Skin epidermis (tissue), 12 donors: Measurements from ENCODE around the gene WASL.
"Not testable (repeated sequence)": the region's sequence is repeated elsewhere in the genome, so short reads cannot be mapped to it uniquely, and the experiment has no call there.

Experiments
- H3K27ac ChIP-seq, 21 experiments: fragments of 200-600 bp; sonication (generic) in 11 of 21; one replicate each; pipeline ENCODE4 v1.5.0; 2020; ENCODE audit warnings: mild to moderate bottlenecking in 3 of 21, inconsistent platforms in 2 of 21, moderate library complexity in 2 of 21
- H3K4me3 ChIP-seq, 7 experiments: fragments of 200-600 bp; sonication (generic) in 2 of 7; one replicate each; pipeline ENCODE4 v1.5.0; 2020; ENCODE audit warnings: inconsistent platforms in 2 of 7, mild to moderate bottlenecking in 2 of 7, moderate library complexity in 1 of 7

WASL gene

GRCh38 chr7:123738808-123739207, 10.0 kb downstream of the WASL start:
- Histone ChIP-seq H3K4me3 (no peak overlapping the region), H3K27ac (no peak overlapping the region)

GRCh38 chr7:123738356-123738755, 10.4 kb downstream of the WASL start:
- H3K27ac ChIP-seq: no peak overlapping the region

GRCh38 chr7:123737168-123737674, 11.6 kb downstream of the WASL start:
- H3K27ac ChIP-seq, H3K4me3 ChIP-seq: not testable (repeated sequence)

More at GRCh38 chr7:123738356-123738755, 10.4 kb downstream of the WASL start:
- no peak overlapping the region for H3K4me3 ChIP-seq

GRCh38 chr7:123735539-123735938, 13.3 kb downstream of the WASL start:
- H3K27ac ChIP-seq: no peak overlapping the region
- no peak overlapping the region for H3K4me3 ChIP-seq

- Histone ChIP-seq H3K27ac (no peak overlapping the region), H3K4me3 (no peak overlapping the region)
Observed at GRCh38 chr7:123734498-123734897, 14.3 kb downstream of the WASL start.

GRCh38 chr7:123732413-123733091, 16.3 kb downstream of the WASL start:
- no peak overlapping the region for H3K4me3 ChIP-seq

GRCh38 chr7:123729218-123729578, 19.6 kb downstream of the WASL start:
- H3K4me3 ChIP-seq: no peak overlapping the region

More at GRCh38 chr7:123732413-123733091, 16.3 kb downstream of the WASL start:
- no peak overlapping the region for H3K27ac ChIP-seq

GRCh38 chr7:123727071-123727837, 21.5 kb downstream of the WASL start:
- Histone ChIP-seq H3K27ac (no peak overlapping the region), H3K4me3 (no peak overlapping the region)

More at GRCh38 chr7:123729218-123729578, 19.6 kb downstream of the WASL start:
- no peak overlapping the region for H3K27ac ChIP-seq

GRCh38 chr7:123725586-123726171, 23.1 kb downstream of the WASL start:
- no peak overlapping the region for H3K27ac ChIP-seq

GRCh38 chr7:123724817-123725253, 24.0 kb downstream of the WASL start:
- no peak overlapping the region for H3K4me3 ChIP-seq

More at GRCh38 chr7:123725586-123726171, 23.1 kb downstream of the WASL start:
- no peak overlapping the region for H3K4me3 ChIP-seq

GRCh38 chr7:123723913-123724312, 24.9 kb downstream of the WASL start:
- Histone ChIP-seq H3K27ac (no peak overlapping the region), H3K4me3 (no peak overlapping the region)

More at GRCh38 chr7:123724817-123725253, 24.0 kb downstream of the WASL start:
- no peak overlapping the region for H3K27ac ChIP-seq

- H3K27ac ChIP-seq, H3K4me3 ChIP-seq: not testable (repeated sequence)
Observed at GRCh38 chr7:123720527-123720926, 28.3 kb downstream of the WASL start.

- no peak overlapping the region for H3K27ac ChIP-seq
- H3K4me3 ChIP-seq: no peak overlapping the region
Observed at GRCh38 chr7:123719197-123719721, 29.5 kb downstream of the WASL start.

- Histone ChIP-seq H3K4me3 (no peak overlapping the region), H3K27ac (no peak overlapping the region)
Observed at GRCh38 chr7:123718773-123719172, 30.0 kb downstream of the WASL start.

GRCh38 chr7:123717689-123718088, 31.1 kb downstream of the WASL start:
- no peak overlapping the region for H3K4me3 ChIP-seq
- H3K27ac ChIP-seq: no peak overlapping the region

GRCh38 chr7:123716877-123717276, 31.9 kb downstream of the WASL start:
- Histone ChIP-seq H3K27ac (no peak overlapping the region), H3K4me3 (no peak overlapping the region)

- Histone ChIP-seq H3K27ac (no peak overlapping the region), H3K4me3 (no peak overlapping the region)
Observed at GRCh38 chr7:123715799-123716198, 33.0 kb downstream of the WASL start.

GRCh38 chr7:123715198-123715597, 33.6 kb downstream of the WASL start:
- peak overlapping the region in 1 of 21 experiments; percentile 3 for H3K27ac ChIP-seq
- no peak overlapping the region for H3K4me3 ChIP-seq

- H3K27ac ChIP-seq: peak overlapping the region in 1 of 21 experiments; percentile 3
Observed at GRCh38 chr7:123714296-123715080, 34.3 kb downstream of the WASL start.

More at GRCh38 chr7:123714296-123715080, 34.3 kb downstream of the WASL start:
- H3K4me3 ChIP-seq: no peak overlapping the region
